Hematopoietic multipotent progenitor cell treated with erythropoietin and hydrocortisone succinate and interleukin-3 and kit ligand, for 8 days (in vitro differentiated cells): Measurements from ENCODE around the gene GPC5.
"Not testable (repeated sequence)": the region's sequence is repeated elsewhere in the genome, so short reads cannot be mapped to it uniquely, and the experiment has no call there.

Experiments used
- DNase-seq: peaks from one replicate; pipeline ENCODE4 v3.0.0-alpha.2; 2015

The GPC5 gene

DNA sequence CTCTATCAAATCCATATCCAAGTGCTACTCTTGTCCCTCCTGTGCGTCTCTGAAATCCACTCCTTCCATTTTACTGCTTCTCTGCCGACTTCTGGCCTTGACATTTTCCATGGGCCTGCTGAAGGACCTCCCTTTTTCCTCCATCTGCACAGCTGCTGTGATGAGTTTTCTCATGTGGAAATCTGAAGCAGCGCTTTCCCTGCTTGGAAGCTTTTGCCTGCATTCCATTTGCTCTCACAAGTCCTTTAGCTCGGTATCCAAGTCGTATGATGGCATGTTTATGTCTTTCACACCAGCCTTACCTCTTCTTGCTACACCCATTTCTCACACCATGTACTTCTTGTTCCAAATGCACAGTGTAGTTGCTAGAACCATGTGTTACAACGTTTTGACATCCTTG lies 328.2 kb downstream of the GPC5 start:
- no peak for DNase-seq

DNA sequence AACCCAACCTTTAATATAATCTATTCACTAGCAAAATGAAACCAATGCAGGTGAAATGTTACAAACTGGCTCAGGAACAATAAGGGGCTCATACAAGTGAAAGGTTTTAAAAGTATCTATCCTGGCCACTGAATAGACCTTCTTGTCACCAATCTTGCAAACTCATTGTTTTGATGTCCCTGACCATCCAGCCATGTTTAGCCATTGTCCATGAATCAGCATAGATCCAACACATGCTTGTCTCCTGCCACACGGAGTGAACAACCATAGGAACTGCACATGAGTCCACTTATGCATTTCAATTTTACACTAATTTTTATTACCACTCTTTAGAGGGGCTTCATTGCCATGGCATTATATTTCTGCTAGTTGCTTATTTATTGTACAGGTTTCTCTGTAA lies 331.4 kb downstream of the GPC5 start:
- DNase-seq, result no peak

DNA sequence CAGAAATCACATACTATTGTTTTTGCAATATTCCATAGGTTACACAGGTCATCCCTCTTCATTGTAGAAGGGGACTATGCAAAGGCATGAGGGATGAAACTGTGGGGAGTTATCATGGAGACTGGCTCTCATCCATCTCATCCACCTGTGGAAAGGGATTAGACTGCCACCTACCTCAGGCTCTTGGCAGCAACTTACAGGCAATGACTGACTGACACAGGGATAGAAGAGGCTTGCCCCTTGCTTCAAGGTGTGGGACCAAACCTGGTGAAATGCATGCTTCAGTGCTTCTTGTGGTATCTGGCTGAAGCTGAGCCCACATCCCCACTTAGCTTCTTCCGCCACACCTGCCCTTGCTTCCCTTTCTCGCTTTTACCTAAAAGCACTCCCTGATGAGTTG lies 341.3 kb downstream of the GPC5 start:
- no peak for DNase-seq

DNA sequence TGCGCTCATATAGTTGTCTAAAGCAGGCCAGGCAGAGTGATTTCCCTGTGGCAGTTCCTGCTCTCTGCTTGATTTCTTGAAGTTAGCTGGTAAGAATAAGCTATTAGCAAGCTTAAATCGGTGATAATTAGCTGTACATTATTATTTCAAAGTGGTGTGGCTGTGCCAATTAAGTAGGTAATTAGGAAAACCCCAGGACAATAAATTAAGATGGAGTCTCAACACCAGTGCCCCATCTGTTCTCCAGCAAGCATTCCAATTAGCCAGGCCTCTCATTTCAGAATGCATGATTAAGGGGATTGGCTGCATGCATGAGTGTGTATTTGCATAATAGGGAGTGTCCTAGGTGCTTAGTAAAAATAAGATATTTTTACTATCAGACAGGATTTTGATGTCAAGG lies 342.3 kb downstream of the GPC5 start:
- DNase-seq, result no peak

DNA sequence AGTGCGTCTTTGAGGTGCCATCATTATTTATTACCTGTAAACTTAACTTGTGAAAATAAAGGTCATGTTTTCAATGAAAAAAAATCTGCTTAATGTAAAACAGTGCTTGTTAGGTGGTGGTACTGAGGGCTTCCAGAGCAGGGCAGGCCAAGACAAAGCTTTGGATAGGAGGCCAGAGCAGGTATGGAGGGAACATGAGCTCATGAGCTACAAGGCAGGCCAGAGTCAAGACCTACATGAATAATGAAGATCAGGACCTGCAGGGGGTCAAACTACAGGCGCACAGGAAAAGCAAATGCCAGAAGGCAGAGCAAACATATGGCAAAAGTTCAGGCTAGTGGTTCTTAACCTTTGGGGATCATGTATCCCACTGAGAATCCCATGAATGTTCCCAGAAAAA lies 343.5 kb downstream of the GPC5 start:
- DNase-seq, result no peak

DNA sequence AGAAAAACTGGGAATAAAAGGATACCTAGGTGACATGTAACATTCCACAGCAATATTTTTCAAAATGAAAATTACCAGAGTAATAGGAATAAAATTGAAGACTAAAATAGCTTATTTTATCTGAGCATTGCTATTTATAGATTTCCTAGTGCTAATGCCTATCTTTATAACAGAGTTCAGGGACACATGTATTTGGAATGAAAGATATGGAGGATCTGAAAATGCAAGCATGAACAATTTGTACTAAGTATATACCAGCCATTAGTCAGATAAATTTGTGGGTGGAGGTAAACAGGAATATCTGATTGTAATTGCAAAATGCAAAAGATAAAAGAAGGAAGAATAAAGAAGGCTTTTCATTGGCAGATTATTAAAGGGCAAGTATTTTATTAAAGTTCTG lies 345.9 kb downstream of the GPC5 start:
- DNase-seq, result no peak

DNA sequence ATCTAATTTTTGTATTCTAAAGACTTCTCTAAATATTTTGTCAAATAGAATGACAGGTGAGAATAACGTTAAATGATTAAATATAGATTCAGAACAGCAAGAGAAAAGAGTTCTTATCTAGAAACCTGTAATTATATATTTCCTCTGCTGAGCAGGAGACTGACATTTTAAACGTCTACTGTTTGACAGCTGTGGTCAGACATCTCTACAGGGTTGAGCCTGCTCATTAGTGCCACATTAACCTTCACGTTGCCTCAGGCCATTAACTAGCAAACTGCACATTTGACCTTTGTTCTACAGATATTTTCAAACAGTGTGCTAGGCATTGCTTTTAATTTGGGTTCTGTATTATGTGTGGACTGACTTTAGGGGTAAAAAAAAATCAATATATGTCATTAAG lies 347.5 kb downstream of the GPC5 start:
- no peak for DNase-seq

DNA sequence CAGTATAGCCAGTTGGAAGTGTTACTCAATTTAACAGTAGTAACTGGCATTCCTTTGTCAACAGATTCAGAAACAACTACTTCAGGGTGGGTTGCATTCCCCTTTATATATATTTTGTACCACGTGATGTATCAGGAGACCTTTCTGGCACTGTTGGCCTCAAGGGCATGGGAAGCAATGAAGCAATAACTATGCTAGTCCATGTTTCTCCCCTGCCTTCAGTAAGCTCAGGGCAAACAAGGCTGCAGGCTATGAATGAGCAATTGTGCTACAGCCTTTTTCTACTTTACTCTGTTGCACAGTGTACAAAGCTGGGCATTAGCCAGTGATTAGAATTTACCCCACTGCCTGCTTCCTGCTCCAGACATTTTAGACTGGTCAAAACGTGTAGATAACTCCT lies 348.8 kb downstream of the GPC5 start:
- no peak for DNase-seq

DNA sequence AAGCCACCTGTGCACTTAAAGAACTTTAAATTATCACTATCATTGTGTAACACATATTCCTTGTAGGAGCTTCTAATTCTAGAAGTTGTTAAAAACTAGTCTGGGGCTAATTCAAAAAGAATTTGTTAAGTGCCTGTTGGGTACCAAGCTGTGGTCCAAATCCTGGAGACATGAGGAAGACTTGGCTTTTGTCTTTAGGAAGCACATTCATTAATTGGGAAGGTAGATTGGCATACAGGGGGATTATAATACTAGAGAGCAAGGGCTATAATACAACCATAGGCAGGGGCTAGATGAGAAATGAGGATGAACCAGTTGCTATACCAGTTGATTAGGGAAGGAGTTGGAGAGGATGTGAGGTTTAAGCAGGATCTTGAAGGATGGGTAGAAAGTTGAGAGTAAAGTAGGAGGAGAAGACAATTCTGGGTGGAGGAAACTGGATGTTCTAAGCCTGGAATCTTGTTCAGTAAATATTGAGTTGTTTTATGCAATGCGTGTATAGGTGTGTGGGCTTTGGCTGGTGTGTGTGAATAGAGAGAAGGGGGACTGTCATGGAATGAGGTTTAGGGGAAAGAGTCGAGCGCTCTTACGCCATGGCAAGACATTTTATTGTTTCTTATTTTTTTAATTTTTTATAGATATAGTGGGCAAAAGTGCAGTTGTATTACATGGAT lies 350.1 kb downstream of the GPC5 start:
- no peak for DNase-seq

DNA sequence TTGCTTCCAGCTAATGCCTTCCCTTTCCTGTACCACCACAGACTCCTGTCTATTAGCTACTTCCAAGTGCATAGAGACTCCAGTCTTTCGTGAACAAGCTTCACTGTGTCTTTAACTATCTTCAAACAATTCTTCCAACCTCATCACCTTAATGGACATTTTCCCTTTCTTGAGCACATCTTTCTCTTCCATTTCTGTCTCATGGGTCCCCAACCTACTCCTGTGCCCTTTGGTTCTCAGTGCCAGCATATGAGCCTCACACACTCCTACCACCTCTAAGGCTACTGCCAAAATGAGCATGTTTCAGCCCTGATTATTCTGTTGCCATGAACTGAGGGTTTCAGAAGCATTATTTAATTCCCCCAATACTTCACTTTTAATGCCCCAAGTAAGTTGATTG lies 360.3 kb downstream of the GPC5 start:
- no peak for DNase-seq

DNA sequence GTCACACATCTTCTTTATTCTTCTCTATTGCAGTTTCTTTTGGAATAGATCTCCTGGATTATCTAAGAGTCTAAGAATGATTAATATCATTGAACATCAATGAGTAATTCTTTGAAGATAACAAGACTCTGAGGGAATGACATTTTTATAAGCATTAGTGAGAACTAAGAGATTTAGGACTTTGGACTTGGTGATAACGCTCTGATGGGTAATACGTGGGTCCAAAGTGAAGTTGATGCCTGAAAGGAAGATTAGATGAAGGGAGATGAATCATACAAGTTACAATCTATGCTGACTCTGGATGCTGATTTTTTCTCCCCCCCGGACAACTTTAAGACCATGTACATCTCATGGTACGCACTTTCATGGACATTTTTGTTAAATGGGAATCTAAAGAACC lies 364.5 kb downstream of the GPC5 start:
- DNase-seq, result no peak

DNA sequence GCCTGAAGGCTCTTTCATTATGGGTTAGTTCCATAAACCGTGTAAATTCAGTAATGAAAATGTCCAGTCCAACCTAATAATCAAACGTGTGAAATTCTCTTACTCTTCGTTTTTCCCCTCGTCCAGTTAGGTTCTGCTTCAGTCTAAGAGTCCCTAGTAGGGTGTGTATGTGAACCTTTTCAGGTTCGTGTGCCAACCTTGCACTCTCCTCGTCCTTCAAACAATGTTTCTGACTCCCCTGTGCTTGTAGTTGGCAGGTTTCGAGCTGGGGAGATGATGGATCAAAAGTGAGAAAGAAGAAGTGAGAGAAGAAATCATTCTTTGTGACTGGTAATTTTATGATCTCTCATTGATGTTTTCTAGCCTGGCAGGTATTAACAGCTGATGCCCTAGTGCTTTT lies 366.1 kb downstream of the GPC5 start:
- DNase-seq, result no peak

DNA sequence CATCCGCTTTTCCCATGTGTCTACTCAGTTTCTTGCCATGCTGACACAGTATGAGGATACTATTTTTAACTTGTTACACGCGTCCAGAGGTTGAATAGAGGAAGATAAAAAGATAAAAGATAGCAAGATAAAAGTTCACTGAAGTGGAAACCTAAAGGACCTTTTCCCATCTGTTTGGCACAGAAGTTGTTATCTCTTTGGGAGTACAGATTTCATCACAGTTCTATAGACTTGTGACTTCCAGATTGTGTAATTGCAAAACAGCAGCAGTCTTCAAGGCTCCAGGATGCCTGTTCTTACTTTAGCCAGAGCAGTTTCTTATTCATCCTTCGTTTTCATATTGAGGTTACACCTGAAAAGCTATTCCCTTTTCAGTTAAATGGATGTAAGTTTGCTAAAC lies 369.2 kb downstream of the GPC5 start:
- no peak for DNase-seq

DNA sequence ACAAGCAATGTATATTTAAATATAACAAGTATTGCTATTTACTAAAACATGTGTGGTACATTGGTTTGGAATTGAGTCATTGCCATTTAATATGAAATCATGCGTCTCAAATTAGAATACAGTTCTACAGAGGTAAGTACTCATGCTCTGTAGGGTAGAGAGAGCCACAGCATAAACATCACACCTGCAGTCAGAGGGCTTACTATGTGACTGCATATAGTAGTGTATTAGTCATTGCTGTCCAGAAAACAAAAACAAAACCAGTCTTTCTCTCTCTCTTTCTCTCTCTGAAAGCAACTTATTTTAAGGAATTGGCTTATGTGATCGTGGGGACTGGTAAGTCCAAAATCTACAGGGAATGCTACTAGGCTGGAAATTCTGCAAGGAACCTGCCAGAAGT lies 370.3 kb downstream of the GPC5 start:
- no peak for DNase-seq

DNA sequence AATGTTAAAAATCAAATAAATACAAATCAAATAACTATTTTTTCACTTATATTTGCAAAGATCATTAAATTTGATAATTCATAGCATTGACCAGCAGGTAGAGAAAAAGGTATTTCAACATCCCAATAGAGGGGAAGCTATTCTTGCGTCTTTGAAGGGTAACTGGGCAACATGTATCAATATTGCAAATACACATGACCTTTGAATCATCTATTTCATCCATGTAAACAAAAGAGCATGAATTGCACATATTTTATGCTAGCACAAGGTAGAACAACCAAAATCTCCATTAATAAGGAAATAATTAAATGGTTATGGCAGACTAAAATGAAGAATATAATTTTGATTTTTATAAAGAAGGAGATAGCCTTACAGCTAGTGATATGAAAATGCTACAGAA lies 372.8 kb downstream of the GPC5 start:
- no peak for DNase-seq

DNA sequence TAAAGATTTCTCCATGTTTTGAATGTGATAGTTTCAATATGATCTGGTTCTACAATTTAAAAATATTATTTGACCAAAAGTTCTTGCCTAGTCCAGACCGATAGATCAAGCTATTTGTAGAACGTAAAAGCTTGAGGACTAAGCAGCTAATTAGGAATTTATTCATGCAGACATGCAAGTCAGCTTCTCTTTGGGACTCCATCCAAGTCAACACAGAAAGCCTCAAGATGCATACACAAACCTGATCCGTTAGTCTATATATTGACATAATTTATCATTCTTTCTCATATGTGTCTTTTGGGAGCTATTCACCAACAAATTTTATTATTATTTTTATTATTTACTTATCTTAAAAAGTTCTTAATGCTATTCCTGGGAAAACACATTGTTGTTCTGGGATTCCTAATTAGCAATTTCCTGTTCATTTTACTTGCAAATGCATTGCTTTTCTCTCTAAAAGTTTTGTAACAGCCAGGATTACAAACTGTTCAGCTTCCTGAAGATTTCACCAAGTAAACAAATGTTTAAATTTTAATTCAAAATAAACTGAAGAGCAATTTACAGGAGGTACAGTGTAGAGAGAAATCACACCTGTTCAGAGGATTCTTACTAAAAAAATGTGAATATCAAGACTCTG lies 375.3 kb downstream of the GPC5 start:
- DNase-seq, result no peak

DNA sequence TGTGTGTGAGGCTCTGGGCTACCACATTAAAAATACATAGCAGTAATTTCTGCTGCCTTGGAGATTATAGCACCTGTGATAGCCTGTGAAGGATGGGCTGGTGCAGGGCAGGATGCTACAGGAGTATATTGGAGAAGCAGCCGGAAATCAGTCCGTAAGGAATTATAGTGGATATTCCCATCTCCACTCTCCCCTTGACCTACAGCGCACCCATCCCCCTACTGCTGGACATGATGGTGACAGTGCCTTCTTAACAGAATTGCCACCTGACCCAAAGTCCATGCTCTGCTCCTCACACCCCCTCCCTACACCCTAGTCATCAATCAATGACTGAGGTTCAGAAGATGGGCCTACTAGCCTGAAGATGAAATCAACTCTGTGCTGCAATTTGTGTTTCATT lies 376.0 kb downstream of the GPC5 start:
- DNase-seq, result no peak

DNA sequence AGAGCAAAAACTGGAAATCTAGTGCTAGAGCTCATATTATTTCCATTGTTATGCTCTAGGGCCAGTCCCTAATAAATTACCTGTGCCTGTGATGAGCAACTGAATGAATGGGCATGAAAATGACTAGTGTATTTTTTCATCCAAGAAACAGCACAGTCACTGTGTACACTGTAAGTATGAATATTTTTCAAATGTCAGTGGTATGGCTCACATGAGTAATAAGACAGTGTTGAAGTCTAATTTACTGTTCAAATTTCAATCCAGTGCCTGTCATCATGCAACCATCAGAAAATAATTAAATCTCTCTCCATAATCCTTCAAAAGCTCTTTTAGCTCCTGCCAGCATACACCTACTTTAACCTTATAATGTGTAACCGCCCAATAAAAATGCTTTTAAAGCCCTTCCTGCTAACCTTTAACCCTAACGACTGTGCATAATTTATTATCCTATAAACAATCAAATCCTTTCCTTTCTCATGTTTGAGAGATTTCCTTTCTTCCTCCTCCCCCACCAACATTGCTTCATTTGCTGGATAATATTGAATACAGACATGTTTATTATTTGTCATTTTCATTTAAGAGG lies 378.3 kb downstream of the GPC5 start:
- DNase-seq, result no peak

DNA sequence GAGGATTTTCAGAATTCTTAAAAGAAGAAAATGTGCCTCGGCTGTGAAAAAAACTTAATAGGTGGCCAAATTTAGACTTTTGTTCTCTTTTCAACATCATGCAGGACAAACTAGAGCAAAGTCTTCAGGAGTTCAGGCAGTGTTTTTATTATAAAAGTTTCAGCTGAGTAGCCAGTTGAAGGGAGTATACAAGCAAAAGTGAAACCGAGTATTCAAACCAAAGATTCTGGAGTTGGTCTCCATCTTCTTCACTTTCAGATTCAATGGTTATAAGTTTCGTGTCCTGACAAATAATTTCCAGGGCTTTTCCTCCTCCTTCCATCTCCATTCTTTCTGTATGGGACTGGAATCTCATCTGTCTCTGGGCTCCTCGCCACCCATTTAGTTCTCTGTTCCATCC lies 379.7 kb downstream of the GPC5 start:
- DNase-seq, result no peak

DNA sequence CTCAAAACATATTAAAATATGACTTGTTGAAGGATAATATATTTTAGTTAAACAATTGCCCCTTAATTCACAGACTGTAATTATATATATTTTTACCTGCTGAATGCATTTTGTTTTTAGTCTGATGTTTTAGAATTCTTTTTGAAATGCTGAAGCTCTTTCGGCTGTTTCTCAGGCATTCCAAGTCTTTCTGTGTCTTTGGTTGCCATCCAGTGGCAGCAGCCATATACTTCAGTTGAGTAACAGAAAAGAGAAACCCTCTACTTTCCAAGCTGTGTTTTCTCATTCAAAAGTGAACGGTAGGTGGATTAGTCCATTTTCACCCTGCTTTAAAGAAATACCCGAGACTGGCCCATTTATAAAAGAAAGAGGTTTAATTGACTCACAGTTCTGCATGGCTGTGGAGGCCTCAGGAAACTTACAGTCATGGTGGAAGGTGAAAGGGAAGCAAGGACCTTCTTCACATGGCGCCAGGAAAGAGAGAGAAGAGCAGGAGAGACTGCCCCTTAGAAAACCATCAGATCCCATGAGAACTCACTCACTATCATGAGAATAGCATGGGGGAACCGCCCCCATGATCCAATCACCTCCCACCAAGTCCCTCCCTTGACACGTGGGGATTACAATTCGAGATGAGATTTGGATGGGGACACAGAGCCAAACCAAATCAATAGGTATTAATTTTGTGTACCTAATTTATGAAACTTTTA lies 383.7 kb downstream of the GPC5 start:
- not testable (repeated sequence) for DNase-seq

DNA sequence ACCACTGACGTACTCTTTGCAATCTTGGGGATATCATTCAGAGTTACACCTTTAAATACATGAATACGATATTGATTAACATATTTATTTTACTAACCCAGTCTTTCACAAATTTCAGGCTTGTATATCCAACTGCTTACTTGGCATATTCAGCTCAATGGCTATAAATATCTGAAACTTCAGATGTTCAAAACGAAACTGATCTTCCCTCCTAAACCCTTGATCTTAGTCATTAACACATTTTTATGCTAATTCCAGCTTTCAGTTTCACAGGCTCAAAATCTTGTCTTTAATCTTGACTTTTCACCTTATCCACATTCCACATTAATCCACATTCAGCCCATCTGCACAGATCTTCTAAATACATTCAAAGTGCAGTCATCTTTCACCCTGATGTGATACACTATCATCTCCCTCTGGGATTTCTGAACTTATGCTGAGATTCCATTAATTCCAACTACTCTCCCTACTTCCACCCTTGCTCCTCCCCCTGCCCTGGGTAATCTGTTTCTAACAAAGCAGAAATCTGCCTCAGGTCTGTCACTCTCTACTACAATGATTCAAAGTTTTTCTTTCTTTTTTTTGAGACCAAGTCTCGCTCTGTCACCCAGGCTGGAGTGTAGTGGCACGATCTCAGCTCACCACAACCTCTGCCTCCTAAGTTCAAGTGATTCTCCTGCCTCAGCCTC lies 387.2 kb downstream of the GPC5 start:
- DNase-seq, result no peak

DNA sequence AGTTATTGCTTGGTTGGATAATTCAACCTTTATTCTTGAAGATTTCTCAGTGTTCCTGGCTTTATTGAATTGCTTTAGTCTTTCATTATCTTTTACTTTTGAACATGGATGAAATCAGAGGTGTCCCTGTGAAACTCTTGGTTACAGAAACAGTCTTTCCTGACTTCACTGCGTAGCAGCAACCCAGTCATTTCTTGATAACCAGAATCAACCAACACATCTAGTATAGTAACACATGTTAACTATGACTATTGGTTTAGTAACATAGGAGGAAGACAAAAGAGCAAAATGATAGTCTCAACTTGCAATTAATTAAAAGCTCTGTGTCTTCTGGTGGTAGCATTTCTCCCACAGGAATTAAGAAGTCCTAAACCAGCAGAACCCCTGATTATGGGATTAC lies 393.6 kb downstream of the GPC5 start:
- DNase-seq, result no peak

DNA sequence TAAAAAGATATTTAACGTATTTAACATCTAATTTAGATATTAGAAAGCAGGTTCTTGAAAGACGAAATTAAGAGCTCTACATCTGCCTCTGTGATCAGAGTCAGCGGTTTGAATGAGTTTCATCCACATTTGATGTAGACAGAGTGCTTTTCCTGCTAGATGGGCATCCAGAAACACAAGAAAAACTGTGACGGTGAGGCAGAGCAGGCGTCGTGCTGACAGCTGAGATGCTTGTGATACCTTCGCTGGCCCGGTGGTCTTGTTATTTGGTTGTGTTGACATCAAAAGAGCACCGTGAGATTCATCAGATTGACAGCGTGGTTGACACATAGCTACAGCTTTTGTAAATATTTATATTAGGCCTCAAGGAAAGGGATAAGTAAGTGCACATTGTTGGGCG lies 399.1 kb downstream of the GPC5 start:
- no peak for DNase-seq

DNA sequence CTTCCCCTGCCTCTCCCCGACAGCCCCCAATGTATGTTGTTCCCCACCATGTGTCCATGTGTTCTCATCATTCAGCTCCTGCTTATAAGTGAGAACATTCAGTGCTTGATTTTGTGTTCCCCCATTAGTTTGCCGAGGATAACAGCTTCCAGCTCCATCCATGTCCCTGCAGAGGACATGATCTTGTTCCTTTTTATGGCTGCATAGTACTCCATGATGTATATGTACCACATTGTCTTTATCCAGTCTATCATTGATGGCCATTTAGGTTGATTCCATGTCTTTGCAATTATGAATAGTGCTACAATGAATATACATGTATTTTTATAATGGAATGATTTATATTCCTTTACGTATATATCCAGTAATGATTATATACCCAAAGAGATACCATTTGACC lies 399.9 kb downstream of the GPC5 start:
- not testable (repeated sequence) for DNase-seq
